IPS DF 4.7 (cell line): ENCODE measurements around the gene SLC12A8.

ENCODE experiments used
- DNase-seq: peaks from one replicate; pipeline ENCODE4 v3.0.0-alpha.2; 2013; ENCODE audit warnings: low spot score; ENCODE audit errors: extremely low read depth

The SLC12A8 gene

DNA sequence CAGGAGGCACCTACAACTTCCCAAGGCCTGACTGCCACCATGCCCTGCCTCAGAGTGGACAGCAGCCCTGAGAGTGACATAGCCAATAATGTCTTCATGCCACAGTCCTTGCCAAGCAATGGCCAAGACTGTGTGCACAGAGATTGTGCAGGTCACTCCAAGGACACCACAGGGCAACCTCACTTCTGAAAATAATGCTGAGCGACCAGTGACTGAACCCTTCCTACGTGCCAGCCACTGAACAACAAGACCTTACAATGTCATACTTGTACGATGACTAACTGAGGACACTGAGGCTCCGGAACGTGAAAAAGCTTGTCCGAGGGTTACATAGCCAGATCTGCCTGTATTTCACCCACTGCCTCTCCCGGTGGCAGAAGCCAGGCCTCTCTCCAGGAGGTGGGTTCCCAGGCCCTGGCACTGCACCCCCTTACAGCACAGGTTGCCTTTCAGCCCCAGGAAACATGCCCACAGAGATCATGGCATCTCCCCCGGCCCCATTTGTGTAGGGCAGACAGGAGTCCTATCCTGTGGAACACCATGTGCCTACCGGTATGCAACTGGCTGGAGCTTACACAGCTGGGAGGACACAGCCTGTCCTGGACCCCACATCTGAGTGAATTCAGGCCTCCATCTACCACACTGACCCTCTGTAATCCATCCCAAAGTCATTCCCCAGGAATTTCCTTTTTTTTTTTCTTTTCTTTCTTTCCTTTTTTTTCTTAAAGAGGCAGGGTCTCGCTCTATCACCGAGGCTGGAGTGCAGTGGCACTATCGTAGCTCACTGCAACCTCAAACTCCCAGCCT is 72.3 kb downstream of the SLC12A8 start:
- DNase-seq: no peak

DNA sequence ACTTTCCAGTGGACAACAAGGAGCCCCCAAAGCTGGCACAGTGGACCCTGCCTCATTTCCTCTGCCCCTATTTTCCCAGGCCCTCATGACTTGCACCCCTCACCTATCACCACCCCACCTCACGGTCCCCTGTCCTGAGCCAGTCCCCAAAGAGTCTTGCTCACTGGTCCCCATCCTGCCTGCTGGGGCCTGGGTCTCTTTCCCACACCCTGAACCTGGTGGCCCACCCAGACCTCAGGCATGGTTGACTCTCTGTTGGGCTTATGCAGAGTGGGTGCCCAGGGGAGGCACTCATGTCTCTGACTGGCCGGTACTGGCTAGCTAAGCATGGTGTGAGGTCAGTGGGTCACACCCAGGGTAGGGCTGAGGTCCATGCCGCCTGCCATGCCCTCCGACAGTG is 73.2 kb downstream of the SLC12A8 start:
- DNase-seq: no peak

- no peak for DNase-seq
Measured at GRCh38 chr3:125137358-125138033, 75.1 kb downstream of the SLC12A8 start.

DNA sequence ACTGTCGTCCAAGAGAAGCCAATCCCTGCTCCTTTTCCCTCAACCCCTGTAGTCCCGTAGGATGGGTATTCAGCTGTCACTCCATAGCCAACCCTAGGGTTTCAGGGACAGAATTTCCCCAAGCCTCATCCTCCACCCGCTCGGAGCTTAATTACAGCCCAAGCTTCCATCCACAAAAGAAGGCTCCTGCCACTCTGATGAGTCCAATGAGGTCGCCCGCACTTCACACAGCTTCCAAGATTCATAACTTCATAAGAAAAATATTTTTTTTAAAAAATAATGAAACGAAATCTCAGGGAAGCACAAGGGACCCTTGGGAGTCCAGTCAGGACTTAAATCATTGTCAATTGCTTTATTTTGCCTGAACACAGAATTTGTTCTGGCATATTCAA is 75.6 kb downstream of the SLC12A8 start:
- DNase-seq: no peak

- no peak for DNase-seq
Measured at GRCh38 chr3:125136515-125136914, 76.0 kb downstream of the SLC12A8 start.

DNA sequence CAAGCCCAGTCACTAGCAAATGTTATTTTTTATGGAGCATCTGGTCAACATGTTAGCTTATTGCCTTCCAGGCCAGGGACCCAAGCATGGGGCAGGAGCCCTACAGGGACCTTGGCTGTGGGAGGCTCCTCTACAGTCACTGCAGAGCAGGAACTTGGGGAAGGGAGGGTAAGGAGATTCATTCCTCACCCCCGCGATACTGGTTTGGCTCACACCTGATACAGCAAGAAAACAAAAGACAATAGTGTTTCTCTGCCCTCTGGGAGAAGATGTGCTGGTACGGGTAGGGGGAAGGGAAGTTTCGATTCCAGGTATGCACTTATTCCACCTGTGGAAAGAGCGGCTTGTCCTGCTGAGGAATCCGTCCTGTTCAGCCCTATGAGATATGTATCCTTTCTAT is 77.6 kb downstream of the SLC12A8 start:
- no peak for DNase-seq

GRCh38 chr3:125132815-125133214 is 79.7 kb downstream of the SLC12A8 start:
- DNase-seq: no peak

DNA sequence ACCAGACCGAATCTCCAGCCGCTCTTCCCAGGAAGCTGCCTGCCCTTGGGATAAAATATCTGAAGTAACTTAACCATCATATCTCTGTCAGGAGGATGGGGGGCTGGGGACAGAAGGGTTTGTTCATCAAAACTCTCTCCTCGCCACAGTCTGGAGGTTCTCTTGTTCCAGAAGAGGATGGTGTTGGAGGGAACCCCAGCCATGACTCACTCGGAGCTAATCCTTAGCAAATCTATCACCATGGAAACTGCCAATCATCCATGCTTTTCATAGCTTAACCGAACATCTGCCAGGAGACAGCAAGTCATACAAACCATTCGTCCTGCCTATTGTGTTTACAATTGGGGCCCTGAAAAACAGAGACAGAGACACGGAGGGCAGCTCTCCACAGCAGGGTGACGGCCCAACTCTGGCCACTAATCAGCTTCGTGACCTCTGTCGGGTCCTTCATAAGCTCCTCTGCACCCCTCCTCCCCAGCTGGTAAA is 83.0 kb downstream of the SLC12A8 start:
- no peak for DNase-seq

GRCh38 chr3:125128861-125129501 is 83.6 kb downstream of the SLC12A8 start:
- no peak for DNase-seq

GRCh38 chr3:125126323-125126722 is 86.2 kb downstream of the SLC12A8 start:
- DNase-seq: no peak

- no peak for DNase-seq
Measured at GRCh38 chr3:125125821-125126245, 86.7 kb downstream of the SLC12A8 start.

GRCh38 chr3:125123451-125124305 is 88.9 kb downstream of the SLC12A8 start:
- no peak for DNase-seq

- DNase-seq: no peak
Measured at GRCh38 chr3:125121246-125122010, 91.1 kb downstream of the SLC12A8 start.

GRCh38 chr3:125120379-125121122 is 92.0 kb downstream of the SLC12A8 start:
- peak; percentile 85 for DNase-seq

DNA sequence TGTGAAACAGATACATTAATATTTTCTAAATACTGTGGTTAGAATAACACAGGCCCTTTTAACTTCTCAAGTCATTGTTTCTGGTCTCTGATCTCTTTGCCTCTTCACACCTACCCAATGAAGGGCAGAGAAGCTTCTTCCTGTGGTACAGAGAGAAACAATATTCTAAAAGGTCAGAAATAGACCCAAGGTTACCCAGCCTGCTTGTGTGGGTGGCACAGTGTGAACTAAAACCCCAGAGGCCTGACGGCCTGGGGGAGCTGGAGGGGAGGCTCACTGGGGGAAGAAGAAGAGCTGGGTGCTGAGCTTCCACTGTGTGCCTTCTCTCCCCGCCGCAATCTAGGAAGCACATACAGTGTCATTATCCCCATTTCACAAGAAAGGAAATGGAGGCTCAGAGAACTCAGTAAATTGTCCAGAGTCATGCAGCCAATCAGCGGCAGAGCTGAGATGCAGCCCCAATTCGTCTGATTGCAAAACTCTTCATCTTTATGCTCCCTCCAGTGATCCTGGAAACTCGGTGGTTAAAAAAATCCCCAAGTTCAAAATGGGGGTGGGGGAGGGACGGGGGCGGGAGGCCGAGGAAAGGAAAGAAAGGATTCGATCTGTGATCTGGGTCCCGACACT is 92.7 kb downstream of the SLC12A8 start:
- no peak for DNase-seq

DNA sequence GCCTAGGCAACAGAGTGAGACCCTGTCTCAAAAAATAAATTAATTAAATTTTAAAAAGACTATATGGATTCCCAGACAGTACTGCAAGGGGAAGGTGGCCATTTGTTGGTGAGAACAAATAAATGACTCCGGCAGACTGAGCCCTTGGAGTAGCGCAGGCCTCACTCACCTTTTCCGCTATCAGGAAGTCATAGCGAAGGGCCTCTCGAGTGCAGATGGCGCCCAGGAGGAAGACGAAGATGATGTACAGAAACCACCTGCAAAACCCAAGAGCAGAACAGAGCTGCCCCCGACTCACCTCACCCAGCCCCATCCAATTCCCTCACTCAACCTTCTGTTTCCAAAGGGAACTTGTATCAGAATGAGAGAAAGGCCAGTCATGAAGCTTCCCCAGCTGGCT is 93.9 kb downstream of the SLC12A8 start:
- DNase-seq: no peak

DNA sequence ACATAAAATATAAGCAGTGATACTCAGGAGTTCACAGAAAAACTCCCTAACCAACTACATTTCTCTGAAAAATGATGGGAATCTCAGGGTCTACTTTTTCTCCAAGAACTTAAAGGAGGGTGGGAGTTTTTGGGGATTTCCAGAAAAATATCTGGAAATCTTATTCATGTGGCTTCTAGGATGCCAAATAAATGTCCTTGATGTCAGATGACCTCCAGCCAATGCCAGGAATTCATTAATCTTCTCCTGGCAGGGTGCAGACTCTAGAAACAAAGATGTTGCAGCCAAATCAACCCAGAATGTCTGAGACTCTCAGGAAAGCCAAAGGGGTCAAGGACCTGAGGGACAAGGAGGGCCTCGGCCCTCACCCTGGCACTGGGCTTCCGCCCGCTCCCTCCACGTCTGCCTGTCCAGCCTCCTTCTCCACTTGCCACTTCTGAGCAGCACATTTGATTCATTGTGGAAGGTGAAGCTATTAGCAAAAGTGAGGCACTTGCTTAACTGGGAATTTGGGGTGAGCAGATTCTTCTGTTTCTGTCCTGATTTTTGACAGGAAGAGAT is 94.8 kb downstream of the SLC12A8 start:
- no peak for DNase-seq

GRCh38 chr3:125116311-125117080 is 96.1 kb downstream of the SLC12A8 start:
- DNase-seq: no peak
